H9 (cell line): Measurements from ENCODE around the gene TFAM. TPM values are rescaled to one million over a fixed set of nuclear protein-coding genes. Genes with fewer than 3 reads are reported as not detected.

Experiments used
- DNase-seq: peaks from one replicate; pipeline ENCODE4 v3.0.0-alpha.2; 2017
- H2AFZ ChIP-seq: one replicate; pipeline ENCODE4 v1.6.1; 2013; ENCODE audit warnings: mild to moderate bottlenecking, low read length, control low read depth, moderate library complexity
- H2AK5ac ChIP-seq: 2 replicates; pipeline ENCODE4 v1.6.1; 2013; ENCODE audit warnings: low read length, control low read depth, mixed read lengths; ENCODE audit not compliant: insufficient read length
- H2BK120ac ChIP-seq: one replicate; pipeline ENCODE4 v1.6.1; 2013; ENCODE audit warnings: low read depth, mild to moderate bottlenecking, low read length, control low read depth, inconsistent platforms; ENCODE audit not compliant: poor library complexity, severe bottlenecking
- H2BK12ac ChIP-seq: 2 replicates; pipeline ENCODE4 v1.6.1; 2013; ENCODE audit warnings: low read length, control low read depth, mixed read lengths, low read depth; ENCODE audit not compliant: insufficient read length
- H2BK15ac ChIP-seq: 2 replicates; pipeline ENCODE4 v1.6.1; 2013; ENCODE audit warnings: low read depth, low read length, control low read depth
- H2BK20ac ChIP-seq: one replicate; pipeline ENCODE4 v1.6.1; 2013; ENCODE audit warnings: low read depth, mild to moderate bottlenecking, low read length, control low read depth, inconsistent platforms; ENCODE audit not compliant: poor library complexity, severe bottlenecking
- H2BK5ac ChIP-seq: 2 replicates; pipeline ENCODE4 v1.6.1; 2013; ENCODE audit warnings: low read length, control low read depth, mixed read lengths; ENCODE audit not compliant: insufficient read length
- H3K14ac ChIP-seq: 2 replicates; pipeline ENCODE4 v1.6.1; 2013; ENCODE audit warnings: low read length, control low read depth; ENCODE audit not compliant: insufficient read depth
- H3K18ac ChIP-seq: 2 replicates; pipeline ENCODE4 v1.6.1; 2013; ENCODE audit warnings: low read depth, mild to moderate bottlenecking, mixed read lengths, low read length, control low read depth; ENCODE audit not compliant: insufficient read length
- H3K23ac ChIP-seq: 2 replicates; pipeline ENCODE4 v1.6.1; 2013; ENCODE audit warnings: low read length, control low read depth, mixed read lengths, low read depth; ENCODE audit not compliant: insufficient read length
- H3K23me2 ChIP-seq: 2 replicates; pipeline ENCODE4 v1.6.1; 2013; ENCODE audit warnings: low read depth, mild to moderate bottlenecking, mixed read lengths, low read length, control low read depth; ENCODE audit not compliant: insufficient read length, poor library complexity, severe bottlenecking
- H3K27ac ChIP-seq: 2 replicates; pipeline ENCODE4 v1.5.1; 2013; ENCODE audit warnings: low read length, control low read depth, mixed read lengths, low read depth; ENCODE audit not compliant: insufficient read length
- H3K27me3 ChIP-seq: 2 replicates; pipeline ENCODE4 v1.6.1; 2013; ENCODE audit warnings: low read length, control low read depth, inconsistent platforms; ENCODE audit not compliant: insufficient read depth
- H3K4ac ChIP-seq: 2 replicates; pipeline ENCODE4 v1.6.1; 2013; ENCODE audit warnings: low read depth, mild to moderate bottlenecking, control low read depth, inconsistent platforms, low read length, moderate library complexity
- H3K4me1 ChIP-seq: 2 replicates; pipeline ENCODE4 v1.6.1; 2013; ENCODE audit warnings: low read length, control low read depth, inconsistent platforms; ENCODE audit not compliant: insufficient read depth
- H3K4me2 ChIP-seq: 2 replicates; pipeline ENCODE4 v1.6.1; 2013; ENCODE audit warnings: low read length, control low read depth, mixed read lengths; ENCODE audit not compliant: insufficient read length, insufficient read depth
- H3K56ac ChIP-seq: 2 replicates; pipeline ENCODE4 v1.6.1; 2013; ENCODE audit warnings: low read depth, mild to moderate bottlenecking, mixed read lengths, low read length, control low read depth; ENCODE audit not compliant: insufficient read length
- H3K79me1 ChIP-seq: 2 replicates; pipeline ENCODE4 v1.6.1; 2013; ENCODE audit warnings: low read depth, mild to moderate bottlenecking, moderate library complexity, low read length, control low read depth, inconsistent platforms; ENCODE audit not compliant: insufficient read depth, poor library complexity, severe bottlenecking
- H3K79me2 ChIP-seq: 2 replicates; pipeline ENCODE4 v1.6.1; 2013; ENCODE audit warnings: low read length, control low read depth, inconsistent platforms; ENCODE audit not compliant: insufficient read depth
- H3K9ac ChIP-seq: 2 replicates; pipeline ENCODE4 v1.6.1; 2013; ENCODE audit warnings: low read length, control low read depth, mixed read lengths; ENCODE audit not compliant: insufficient read length; ENCODE audit errors: extremely low read depth
- H3K9me3 ChIP-seq: one replicate; pipeline ENCODE4 v1.6.1; 2013; ENCODE audit warnings: low read depth, low read length, inconsistent platforms; ENCODE audit not compliant: control insufficient read depth
- H3T11ph ChIP-seq: one replicate; pipeline ENCODE4 v1.6.1; 2013; ENCODE audit warnings: mild to moderate bottlenecking, low read length, control low read depth, inconsistent platforms
- H4K20me1 ChIP-seq: one replicate; pipeline ENCODE4 v1.6.1; 2013; ENCODE audit not compliant: control insufficient read depth, insufficient read length, insufficient read depth
- H4K5ac ChIP-seq: 2 replicates; pipeline ENCODE4 v1.6.1; 2013; ENCODE audit warnings: low read depth, mild to moderate bottlenecking, mixed read lengths, low read length, control low read depth; ENCODE audit not compliant: insufficient read length
- H4K8ac ChIP-seq: replicated peaks from 2 replicates; pipeline ENCODE4 v1.6.1; 2013; ENCODE audit warnings: low read length, control low read depth, mixed read lengths, low read depth; ENCODE audit not compliant: insufficient read length
- H4K91ac ChIP-seq: 2 replicates; pipeline ENCODE4 v1.6.1; 2013; ENCODE audit warnings: low read depth, mild to moderate bottlenecking, moderate library complexity, mixed read lengths, low read length, control low read depth; ENCODE audit not compliant: insufficient read length
- H3K27ac Mint-ChIP-seq, 3 experiments: 2 replicates in 2 of 3; 3 replicates in 1 of 3; pipeline ENCODE4 v1.8.0; 2020 to 2021; ENCODE audit warnings: mixed read lengths in 3 of 3, mild to moderate bottlenecking in 1 of 3, moderate library complexity in 1 of 3
- H3K27me3 Mint-ChIP-seq: 2 replicates; pipeline ENCODE4 v1.8.0; 2021; ENCODE audit warnings: low read depth, mild to moderate bottlenecking, moderate library complexity, mixed read lengths
- H3K36me3 Mint-ChIP-seq, 3 experiments: 2 replicates in 2 of 3; 3 replicates in 1 of 3; pipeline ENCODE4 v1.8.0; 2020 to 2021; ENCODE audit warnings: low read depth in 3 of 3, mixed read lengths in 3 of 3; ENCODE audit not compliant: insufficient read depth in 1 of 3
- H3K4me1 Mint-ChIP-seq, 2 experiments: 2 replicates each; pipeline ENCODE4 v1.8.0; 2020; ENCODE audit warnings: mixed read lengths in 2 of 2
- H3K4me3 Mint-ChIP-seq, 2 experiments: 2 replicates in 1 of 2; 3 replicates in 1 of 2; pipeline ENCODE4 v1.8.0; 2020 to 2021; ENCODE audit warnings: mild to moderate bottlenecking in 2 of 2, mixed read lengths in 2 of 2, moderate library complexity in 1 of 2
- H3K9me3 Mint-ChIP-seq, 2 experiments: 2 replicates in 1 of 2; 3 replicates in 1 of 2; pipeline ENCODE4 v1.8.0; 2020; ENCODE audit warnings: mild to moderate bottlenecking in 2 of 2, mixed read lengths in 2 of 2, moderate library complexity in 1 of 2
- WGBS: extraction: QIAGEN DNeasy Blood & Tissue Kit; methylation state at CpG from one replicate; pipeline ENCODE4 v1.1.7; 2013; ENCODE audit warnings: missing lambda C conversion rate, low lambda C conversion rate, mixed read lengths; ENCODE audit not compliant: insufficient read length; ENCODE audit errors: extremely low coverage; 5-methylcytosine and 5-hydroxymethylcytosine counted together
- total RNA-seq: library from RNA; stranded (reverse); gene quantifications from 2 replicates; pipeline ENCODE4 v1.2.1, GENCODE V29; 2021
- TF ChIP-seq, protein P1 (sequence below): fragments of 200-600 bp; sonication (generic); conservative IDR thresholded peaks from 3 replicates; pipeline ENCODE4 v1.8.0; 2021; ENCODE audit warnings: antibody characterized with exemption, mild to moderate bottlenecking

Gene TFAM
- total RNA-seq, 1 experiment from 2014 or later = 144 TPM

- Histone ChIP-seq H3K9me3 (no peaks in the 10 kb centered on the region), H3K4me1 (peaks cover under 1% of the 10 kb centered on the region; the same call in 1 of the 2 replicates), H2BK120ac (no peak overlapping the region), H3K4ac (no peak overlapping the region), H2BK12ac (no peak overlapping the region), H2AFZ (no peak overlapping the region), H3K79me1 (no peaks in the 10 kb centered on the region), H3K27ac (no peak overlapping the region), H3K79me2 (no peaks in the 10 kb centered on the region), H4K91ac (no peak overlapping the region), H3K23ac (no peak overlapping the region), H3T11ph (no peak overlapping the region), H2AK5ac (no peak overlapping the region), H3K23me2 (no peaks in the 10 kb centered on the region), H4K8ac (no peak overlapping the region), H2BK15ac (no peak overlapping the region), H2BK5ac (no peak overlapping the region), H3K18ac (no peak overlapping the region), H3K14ac (no peak overlapping the region), H3K27me3 (no peaks in the 10 kb centered on the region), H3K4me2 (no peak overlapping the region), H2BK20ac (no peak overlapping the region), H3K9ac (no peak overlapping the region), H3K56ac (no peak overlapping the region), H4K5ac (no peak overlapping the region), H4K20me1 (no peaks in the 10 kb centered on the region)
- WGBS = no CpG with 5 or more reads among the region's 1 CpG
- no peak for DNase-seq
- no peak overlapping the region for H3K4me3 Mint-ChIP-seq
- H3K27me3 Mint-ChIP-seq = no peaks in the 10 kb centered on the region
- peaks cover 4 to 5% of the 10 kb centered on the region in 2 experiments; a peak in 3 of 5 replicates for H3K9me3 Mint-ChIP-seq
- no peaks in the 10 kb centered on the region; a peak in 1 of 7 replicates for H3K36me3 Mint-ChIP-seq
- TF ChIP-seq, protein P1, sequence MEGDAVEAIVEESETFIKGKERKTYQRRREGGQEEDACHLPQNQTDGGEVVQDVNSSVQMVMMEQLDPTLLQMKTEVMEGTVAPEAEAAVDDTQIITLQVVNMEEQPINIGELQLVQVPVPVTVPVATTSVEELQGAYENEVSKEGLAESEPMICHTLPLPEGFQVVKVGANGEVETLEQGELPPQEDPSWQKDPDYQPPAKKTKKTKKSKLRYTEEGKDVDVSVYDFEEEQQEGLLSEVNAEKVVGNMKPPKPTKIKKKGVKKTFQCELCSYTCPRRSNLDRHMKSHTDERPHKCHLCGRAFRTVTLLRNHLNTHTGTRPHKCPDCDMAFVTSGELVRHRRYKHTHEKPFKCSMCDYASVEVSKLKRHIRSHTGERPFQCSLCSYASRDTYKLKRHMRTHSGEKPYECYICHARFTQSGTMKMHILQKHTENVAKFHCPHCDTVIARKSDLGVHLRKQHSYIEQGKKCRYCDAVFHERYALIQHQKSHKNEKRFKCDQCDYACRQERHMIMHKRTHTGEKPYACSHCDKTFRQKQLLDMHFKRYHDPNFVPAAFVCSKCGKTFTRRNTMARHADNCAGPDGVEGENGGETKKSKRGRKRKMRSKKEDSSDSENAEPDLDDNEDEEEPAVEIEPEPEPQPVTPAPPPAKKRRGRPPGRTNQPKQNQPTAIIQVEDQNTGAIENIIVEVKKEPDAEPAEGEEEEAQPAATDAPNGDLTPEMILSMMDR = no peak
- no peak overlapping the region for H3K27ac Mint-ChIP-seq
- peaks cover 8% of the 10 kb centered on the region in 2 experiments for H3K4me1 Mint-ChIP-seq
Observed at GRCh38 chr10:58440484-58440883, 55.3 kb downstream of the TFAM start.
